Right renal cortex interstitium (tissue), 3 donors: Measurements from ENCODE around the gene LGALS7. TPM values are rescaled to one million over a fixed set of nuclear protein-coding genes. Genes with fewer than 3 reads are reported as not detected.
A peak's percentile ranks its signal among the peaks of the same experiment; 100 is the strongest.

Source experiments
- DNase-seq, 3 donors: peaks; one replicate each; pipeline ENCODE4 v3.0.0-alpha.2; 2013; ENCODE audit warnings: low read depth in 3 of 3, low spot score in 2 of 3
- polyA plus RNA-seq, 3 donors: library from polyadenylated mRNA; unstranded; fragments of 120-200 nt; gene quantifications; one replicate each; pipeline ENCODE4 v1.2.1, GENCODE V29; 2013; ENCODE audit not compliant: insufficient read length in 3 of 3

LGALS7 gene
- polyA plus RNA-seq, 3 donors: 0.40 to 1.2 TPM; not detected in 1

GRCh38 chr19:38741670-38742069 is 31.6 kb downstream of the LGALS7 start:
- no peak for DNase-seq

- no peak for DNase-seq
These were observed 32.4 kb downstream of the LGALS7 start for GRCh38 chr19:38740932-38741331.

DNA sequence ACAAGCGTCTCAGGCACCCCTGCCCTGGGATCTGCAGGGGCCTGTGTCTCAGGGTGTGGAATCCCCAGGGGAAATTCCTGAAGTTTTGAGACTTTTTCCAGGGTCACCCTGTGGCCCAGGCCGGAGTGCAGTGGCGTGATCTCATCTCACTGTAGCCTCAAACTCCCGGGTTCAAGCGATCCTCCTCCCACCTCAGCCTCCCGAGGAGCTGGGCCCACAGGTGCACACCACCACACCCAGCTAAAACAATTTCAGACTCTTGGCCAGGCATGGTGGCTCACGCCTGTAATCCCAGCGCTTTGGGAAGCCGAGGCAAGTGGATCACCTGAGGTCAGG is 33.1 kb downstream of the LGALS7 start:
- DNase-seq: no peak

GRCh38 chr19:38739440-38740256 is 33.7 kb downstream of the LGALS7 start:
- DNase-seq: no peak

DNA sequence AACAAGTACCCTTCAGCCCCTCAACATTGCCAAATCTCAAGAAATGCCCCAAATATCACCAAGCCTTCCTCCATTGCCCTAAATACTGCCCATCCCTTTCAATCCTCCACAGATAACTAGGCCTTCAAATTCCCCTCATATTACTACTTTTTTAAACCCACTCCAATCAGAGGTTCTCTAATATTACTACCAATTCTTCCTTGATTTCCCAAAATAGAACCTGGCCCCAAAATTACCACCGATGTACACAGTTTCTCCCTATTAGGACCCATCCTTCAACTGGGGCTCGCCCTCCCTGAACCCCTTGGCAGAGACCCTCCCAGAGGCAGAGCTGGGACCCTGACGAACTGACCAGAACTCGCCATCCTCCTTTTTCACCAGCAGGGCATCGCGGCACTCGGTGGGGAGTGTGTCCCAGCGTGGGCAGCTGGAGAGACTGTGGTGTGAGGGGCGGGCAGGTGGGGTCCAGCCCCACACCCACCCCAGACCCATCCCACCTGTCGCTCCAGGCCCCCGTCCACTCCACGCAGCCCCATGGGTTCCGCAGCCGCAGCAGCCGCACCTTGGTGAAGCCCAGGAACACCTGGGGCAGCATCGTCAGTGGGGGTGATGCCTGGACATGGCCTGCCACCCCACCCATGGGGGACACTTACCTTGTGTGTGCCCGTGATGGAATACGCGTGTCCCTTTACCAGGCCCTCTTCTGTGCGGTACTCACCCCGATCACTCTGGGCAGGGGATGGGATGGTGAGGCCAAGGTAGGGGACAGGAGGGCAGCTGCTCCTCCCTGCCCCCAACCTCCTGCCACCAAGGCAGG is 35.2 kb downstream of the LGALS7 start:
- DNase-seq: no peak

- no peak for DNase-seq
These were observed 35.9 kb downstream of the LGALS7 start for GRCh38 chr19:38737281-38737865.

- DNase-seq: peak in 1 of 3 donors; percentile 39
These were observed 36.7 kb downstream of the LGALS7 start for GRCh38 chr19:38736413-38737280.

DNA sequence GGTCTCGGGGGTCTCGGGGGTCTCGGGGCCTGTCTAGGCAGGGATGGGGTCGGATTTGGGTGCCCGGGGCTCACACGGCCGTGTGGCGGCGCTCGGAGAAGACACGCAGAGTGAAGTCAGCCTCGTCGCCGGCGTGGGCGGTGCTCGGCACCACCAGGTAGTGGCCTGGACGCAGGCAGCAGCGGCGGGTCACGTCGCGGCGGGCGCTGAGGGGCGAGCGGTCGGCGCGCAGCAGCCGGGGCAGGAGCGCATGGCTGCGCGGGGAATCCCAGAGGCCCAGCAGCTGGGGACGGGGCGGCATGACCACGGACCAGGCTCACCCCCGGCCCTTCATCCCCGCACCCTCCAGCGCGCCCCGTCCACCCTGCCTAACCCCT is 37.3 kb downstream of the LGALS7 start:
- no peak for DNase-seq

DNA sequence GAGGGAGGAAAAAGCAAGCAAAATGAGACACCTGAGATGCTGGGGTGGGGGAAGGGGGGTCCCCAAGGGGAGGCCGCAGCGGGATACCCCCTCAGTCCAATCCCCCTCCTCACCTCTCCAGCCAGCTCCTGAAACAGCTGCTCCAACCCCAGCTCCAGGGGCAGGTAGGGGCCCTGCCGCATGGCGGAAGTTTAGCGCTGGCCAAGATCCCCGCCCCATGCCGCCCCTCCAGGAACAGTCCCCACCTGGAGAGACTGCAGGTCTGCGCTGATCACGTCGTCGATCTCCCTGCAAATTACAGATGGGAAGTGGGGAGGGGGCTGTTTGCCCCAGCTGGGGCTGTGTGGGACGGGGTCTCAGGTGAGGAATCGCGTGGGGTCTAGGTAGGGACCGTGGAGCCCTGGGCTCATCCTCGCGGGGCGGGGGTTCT is 38.0 kb downstream of the LGALS7 start:
- no peak for DNase-seq

DNA sequence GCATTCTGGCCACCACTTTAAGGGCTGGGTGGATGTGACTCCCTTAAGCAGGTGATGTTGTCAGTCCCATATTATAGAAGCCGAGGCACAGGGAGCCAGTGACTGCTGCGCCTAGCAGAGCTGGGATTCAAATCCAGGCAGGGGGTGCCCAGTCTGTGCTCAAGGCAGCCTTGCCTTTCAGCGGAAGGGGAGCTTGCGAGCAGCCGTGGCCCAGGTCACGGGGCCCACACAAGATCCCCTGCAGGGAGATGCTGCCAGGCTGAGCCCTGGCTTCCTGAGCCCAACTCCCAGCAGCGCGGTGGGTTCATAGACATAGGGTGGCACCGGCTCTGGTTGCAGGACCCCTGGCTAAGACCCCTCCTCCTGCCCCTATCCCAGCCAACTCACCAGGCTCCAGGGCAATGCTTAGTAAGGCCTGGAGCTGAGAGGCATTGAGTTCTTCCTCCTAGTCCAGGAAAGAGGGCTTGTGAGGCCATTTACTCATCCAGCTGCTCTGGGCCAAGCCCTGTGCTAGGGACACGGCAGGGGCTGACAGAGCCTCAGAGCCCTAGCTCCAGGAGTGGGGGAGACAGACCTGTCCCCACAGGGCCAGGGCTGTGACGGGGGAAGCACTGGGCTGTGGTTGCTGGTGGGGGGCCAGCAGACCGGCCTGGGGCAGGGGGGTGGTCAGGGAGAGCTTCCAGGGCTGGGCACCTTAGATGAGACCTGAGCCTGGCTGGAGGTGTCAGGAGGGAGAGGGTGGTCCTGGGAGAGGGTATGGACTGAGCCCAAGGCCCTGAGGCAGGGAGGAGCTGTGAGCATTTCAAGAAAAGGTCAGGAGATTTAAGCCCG is 38.7 kb downstream of the LGALS7 start:
- no peak for DNase-seq

- no peak for DNase-seq
These were observed 39.2 kb downstream of the LGALS7 start for GRCh38 chr19:38734176-38734425.

DNA sequence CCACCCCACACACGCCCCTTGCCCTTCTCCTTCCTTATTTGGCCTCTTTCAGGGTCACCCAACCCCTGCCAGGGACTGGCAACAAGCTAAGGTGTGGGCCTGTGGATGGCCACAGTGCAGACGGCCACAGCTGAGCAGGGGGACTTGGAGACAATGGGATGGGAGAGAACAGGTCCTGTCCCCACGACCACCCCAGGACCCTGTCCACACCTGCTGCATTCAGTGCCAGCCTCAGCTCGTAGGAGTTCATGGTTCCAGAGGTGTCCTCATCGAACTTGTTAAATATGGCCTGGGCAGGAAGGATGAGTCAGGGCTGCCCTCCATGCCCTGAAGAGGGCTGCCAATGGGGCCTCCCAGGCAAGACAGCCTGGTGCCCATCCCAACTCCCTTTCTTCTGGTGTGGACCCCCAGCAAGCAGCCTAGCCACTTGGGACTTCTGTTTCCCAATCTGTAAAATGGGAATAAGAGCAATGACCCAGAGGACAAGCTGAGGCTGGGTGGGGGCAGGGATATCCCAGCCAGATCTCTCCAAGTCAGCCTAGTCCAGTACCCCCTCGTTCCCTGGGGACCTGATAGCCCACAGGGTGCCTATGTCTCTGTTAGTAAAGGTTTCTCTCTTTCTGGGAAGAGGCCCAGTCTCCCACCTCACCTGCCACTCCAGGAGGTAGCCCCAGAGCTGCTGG is 39.7 kb downstream of the LGALS7 start:
- DNase-seq: no peak

DNA sequence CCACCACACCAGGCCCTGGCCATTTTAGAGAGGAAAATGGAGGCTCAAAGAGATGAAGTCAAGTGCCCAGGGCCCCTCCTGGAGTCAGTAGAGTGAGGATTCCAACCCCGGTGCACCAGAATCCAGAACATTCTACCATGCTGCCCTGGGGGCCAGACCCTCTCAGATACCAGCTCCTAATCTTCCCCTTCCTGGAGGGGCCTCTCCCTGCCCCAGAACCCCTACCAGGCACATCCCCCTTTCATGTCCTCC is 40.1 kb downstream of the LGALS7 start:
- DNase-seq: no peak

GRCh38 chr19:38731654-38732301 is 41.5 kb downstream of the LGALS7 start:
- no peak for DNase-seq

DNA sequence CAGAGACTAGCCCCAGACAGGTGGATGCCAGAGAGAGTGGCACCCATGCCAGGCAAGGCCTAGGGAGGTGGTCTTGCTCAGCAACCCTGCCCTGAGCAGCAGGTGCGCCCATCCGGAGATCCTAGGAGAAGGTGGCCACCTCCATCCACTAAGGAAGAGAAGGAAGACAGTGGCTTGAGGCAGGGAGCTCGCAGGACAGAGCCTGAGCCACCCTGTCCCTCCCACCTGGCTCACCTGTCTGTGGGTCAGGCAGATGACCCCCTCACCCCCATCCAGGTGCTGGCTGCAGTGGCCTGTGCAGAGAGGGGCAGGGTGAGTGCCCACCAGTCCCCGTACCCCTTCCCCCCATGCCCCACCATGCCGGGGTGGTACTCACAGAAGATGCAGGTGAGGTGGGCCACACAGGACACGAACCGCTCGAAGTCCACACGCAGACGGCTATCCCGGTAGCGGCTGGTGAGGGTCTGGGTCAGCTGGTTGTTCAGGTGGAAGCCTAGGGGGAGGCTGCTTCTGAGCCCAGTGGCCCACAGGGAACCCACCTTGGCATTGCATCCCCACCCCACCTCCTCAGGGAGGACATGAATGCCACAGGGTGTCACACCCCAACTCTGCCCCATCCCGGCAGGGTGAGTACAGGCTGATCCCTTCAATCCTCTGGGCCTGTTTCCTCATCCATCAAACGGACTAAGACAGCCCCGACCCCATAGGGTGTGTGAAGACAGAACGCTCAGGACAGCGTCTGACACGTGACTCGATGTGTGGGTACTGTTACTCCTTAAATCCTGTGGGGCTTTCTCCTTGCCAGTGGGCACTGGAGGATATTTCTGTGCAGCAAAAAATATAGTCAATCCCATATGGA is 42.4 kb downstream of the LGALS7 start:
- DNase-seq: no peak

GRCh38 chr19:38730470-38730730 is 42.9 kb downstream of the LGALS7 start:
- no peak for DNase-seq

- no peak for DNase-seq
These were observed 43.5 kb downstream of the LGALS7 start for GRCh38 chr19:38729653-38730469.
